Measurements from ENCODE around the gene ADAMTS17.
A peak's percentile ranks its signal among the peaks of the same experiment; 100 is the strongest.
"Not testable (repeated sequence)": the region's sequence is repeated elsewhere in the genome, so short reads cannot be mapped to it uniquely, and the experiment has no call there.

ADAMTS17 gene

GRCh38 chr15:100339999-100340398 is 1.8 kb downstream of the ADAMTS17 start:
- no peak for DNase-seq (ENCODE audit: low read depth, low spot score)
- no peak overlapping the region for H3K27ac ChIP-seq

- not testable (repeated sequence) for DNase-seq (ENCODE audit: low read depth, low spot score); H3K27ac ChIP-seq
Observed at GRCh38 chr15:100339451-100339850, 2.3 kb downstream of the ADAMTS17 start.

GRCh38 chr15:100338971-100339444 is 2.8 kb downstream of the ADAMTS17 start:
- H3K27ac ChIP-seq = no peak overlapping the region

GRCh38 chr15:100338247-100338646 is 3.5 kb downstream of the ADAMTS17 start:
- no peak for DNase-seq (ENCODE audit: low read depth, low spot score)
- H3K27ac ChIP-seq = no peak overlapping the region

More at GRCh38 chr15:100338971-100339444, 2.8 kb downstream of the ADAMTS17 start:
- DNase-seq (ENCODE audit: low read depth, low spot score) = peak; percentile 50

- no peak for DNase-seq (ENCODE audit: low read depth, low spot score)
- H3K27ac ChIP-seq = no peak overlapping the region
Observed at GRCh38 chr15:100337096-100338044, 4.4 kb downstream of the ADAMTS17 start.

GRCh38 chr15:100336061-100336460 is 5.7 kb downstream of the ADAMTS17 start:
- no peak overlapping the region for H3K27ac ChIP-seq
- DNase-seq (ENCODE audit: low read depth, low spot score) = no peak

GRCh38 chr15:100335335-100335999 is 6.3 kb downstream of the ADAMTS17 start:
- no peak for DNase-seq (ENCODE audit: low read depth, low spot score)
- no peak overlapping the region for H3K27ac ChIP-seq

- no peak overlapping the region for H3K27ac ChIP-seq
- DNase-seq (ENCODE audit: low read depth, low spot score) = no peak
Observed at GRCh38 chr15:100334905-100335304, 6.9 kb downstream of the ADAMTS17 start.

GRCh38 chr15:100334456-100334855 is 7.3 kb downstream of the ADAMTS17 start:
- no peak overlapping the region for H3K27ac ChIP-seq
- DNase-seq (ENCODE audit: low read depth, low spot score) = no peak

GRCh38 chr15:100334015-100334414 is 7.8 kb downstream of the ADAMTS17 start:
- no peak overlapping the region for H3K27ac ChIP-seq
- no peak for DNase-seq (ENCODE audit: low read depth, low spot score)

GRCh38 chr15:100333236-100333635 is 8.5 kb downstream of the ADAMTS17 start:
- DNase-seq (ENCODE audit: low read depth, low spot score) = no peak

GRCh38 chr15:100332721-100333120 is 9.1 kb downstream of the ADAMTS17 start:
- H3K27ac ChIP-seq = no peak overlapping the region
- DNase-seq (ENCODE audit: low read depth, low spot score) = no peak

More at GRCh38 chr15:100333236-100333635, 8.5 kb downstream of the ADAMTS17 start:
- no peak overlapping the region for H3K27ac ChIP-seq

- H3K27ac ChIP-seq = no peak overlapping the region
- no peak for DNase-seq (ENCODE audit: low read depth, low spot score)
Observed at GRCh38 chr15:100332231-100332630, 9.5 kb downstream of the ADAMTS17 start.

GRCh38 chr15:100330629-100331215 is 11.1 kb downstream of the ADAMTS17 start:
- no peak for DNase-seq (ENCODE audit: low read depth, low spot score)

GRCh38 chr15:100330221-100330620 is 11.6 kb downstream of the ADAMTS17 start:
- H3K27ac ChIP-seq = no peak overlapping the region
- no peak for DNase-seq (ENCODE audit: low read depth, low spot score)

More at GRCh38 chr15:100330629-100331215, 11.1 kb downstream of the ADAMTS17 start:
- H3K27ac ChIP-seq = no peak overlapping the region

- no peak overlapping the region for H3K27ac ChIP-seq
- DNase-seq (ENCODE audit: low read depth, low spot score) = no peak
Observed at GRCh38 chr15:100328796-100329195, 13.0 kb downstream of the ADAMTS17 start.

GRCh38 chr15:100318880-100319279 is 22.9 kb downstream of the ADAMTS17 start:
- H3K27ac ChIP-seq = no peak overlapping the region
- DNase-seq (ENCODE audit: low read depth, low spot score) = no peak

- no peak overlapping the region for H3K27ac ChIP-seq
- DNase-seq (ENCODE audit: low read depth, low spot score) = no peak
Observed at GRCh38 chr15:100314809-100315400, 26.9 kb downstream of the ADAMTS17 start.

- H3K27ac ChIP-seq = no peak overlapping the region
- DNase-seq (ENCODE audit: low read depth, low spot score) = no peak
Observed at GRCh38 chr15:100311833-100312476, 29.8 kb downstream of the ADAMTS17 start.

GRCh38 chr15:100311154-100311625 is 30.6 kb downstream of the ADAMTS17 start:
- no peak overlapping the region for H3K27ac ChIP-seq
- no peak for DNase-seq (ENCODE audit: low read depth, low spot score)

Data from epithelial cell of prostate (primary cell).